SU-DHL-6 (cell line): ENCODE measurements around the gene GTF2H3.

ENCODE experiments used
- CTCF ChIP-seq: fragments of 200-600 bp; sonication (generic); IDR thresholded peaks from one replicate; pipeline ENCODE4 v1.5.1; 2017; ENCODE audit warnings: antibody characterized with exemption, mild to moderate bottlenecking, low read length, moderate library complexity; ENCODE audit not compliant: insufficient read depth, poor library complexity, severe bottlenecking
- EZH2phosphoT487 ChIP-seq: fragments of 200-600 bp; sonication (generic), shearing (Covaris generic); conservative IDR thresholded peaks from 2 replicates; pipeline ENCODE4 v1.6.1; 2018; ENCODE audit warnings: mild to moderate bottlenecking, antibody characterized with exemption, low read length, moderate library complexity, mixed read lengths

DNA sequence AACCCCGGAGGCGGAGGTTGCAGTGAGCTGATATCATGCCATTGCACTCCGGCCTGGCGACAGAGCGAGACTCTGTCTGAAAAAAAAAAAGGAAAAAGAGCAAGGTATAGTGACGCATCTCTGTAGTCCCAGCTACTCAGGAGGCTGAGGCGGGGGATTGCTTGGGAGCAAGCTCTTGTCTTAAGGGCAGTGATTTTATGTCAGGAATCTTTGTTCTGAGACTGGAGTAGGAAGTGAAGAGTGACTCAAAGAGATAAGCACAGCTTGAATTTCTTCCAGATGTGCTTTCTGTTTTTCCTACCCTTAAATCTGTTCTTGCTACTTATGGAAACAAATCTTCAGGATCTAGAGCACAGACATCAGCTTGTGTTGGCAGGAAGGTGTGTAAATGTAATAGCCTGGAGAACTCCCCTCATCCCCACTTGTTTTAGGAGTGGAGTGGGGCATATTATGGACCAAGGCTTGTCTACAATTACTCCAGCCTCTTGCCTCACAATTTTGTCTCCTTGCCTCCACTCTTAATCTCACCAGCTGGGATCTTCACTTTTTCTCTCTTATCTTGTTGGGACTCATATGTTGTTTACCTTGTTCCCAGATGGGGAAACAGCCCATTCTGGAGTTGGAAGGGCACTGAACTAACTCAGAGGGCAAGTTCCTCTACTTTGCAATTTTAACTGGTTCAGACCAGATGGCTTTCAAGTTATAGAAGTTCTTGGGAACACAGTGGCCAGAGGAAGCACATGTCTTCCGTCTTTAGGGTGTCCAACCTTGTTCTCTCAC, 41.7 kb upstream of the GTF2H3 start:
- TF ChIP-seq CTCF (no peak), EZH2phosphoT487 (no peak)
